Stimulated activated CD4-positive, alpha-beta T cell treated with anti-CD3 and anti-CD28 coated beads, Interleukin-2, amount 100 ng/mL, for 4 hours (primary cell): ENCODE data around the gene TAC3.
A peak's percentile ranks its signal among the peaks of the same experiment; 100 is the strongest.
"Not testable (repeated sequence)": the region's sequence is repeated elsewhere in the genome, so short reads cannot be mapped to it uniquely, and the experiment has no call there.

Experiments used
- DNase-seq: peaks from one replicate; pipeline ENCODE4 v3.0.0-alpha.2; 2020; ENCODE audit warnings: low read depth

The TAC3 gene

GRCh38 chr12:57016348-57016747, at the start of gene TAC3:
Gene TAC3, minus strand, starts transcription at chr12:57016529. Its CDS starts 732 bp downstream, at chr12:57015797.
- no peak for DNase-seq

- DNase-seq, result peak; percentile 67
Observed at GRCh38 chr12:57063991-57064685, 47.8 kb upstream of the TAC3 start.

DNA sequence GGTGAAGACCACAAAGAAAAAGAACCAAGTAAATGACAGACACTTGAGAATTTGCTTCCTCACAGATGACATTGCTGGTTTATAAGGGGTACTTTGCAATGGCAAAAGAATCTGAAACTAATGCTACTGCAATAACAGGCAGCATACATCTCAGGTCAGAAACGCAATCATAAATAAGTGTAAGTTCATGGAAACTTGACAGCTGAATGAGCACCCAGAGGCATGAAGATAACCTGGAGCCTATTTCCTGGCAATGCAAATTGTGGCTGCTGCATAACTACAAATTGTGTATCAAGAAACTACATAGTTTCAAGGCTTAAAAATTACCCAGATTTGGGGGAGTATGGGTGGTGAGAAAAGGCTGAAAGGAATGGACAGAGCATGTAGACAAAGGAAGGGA, 42.1 kb upstream of the TAC3 start:
- no peak for DNase-seq

- no peak for DNase-seq
Observed at GRCh38 chr12:57057067-57057751, 40.9 kb upstream of the TAC3 start.

DNA sequence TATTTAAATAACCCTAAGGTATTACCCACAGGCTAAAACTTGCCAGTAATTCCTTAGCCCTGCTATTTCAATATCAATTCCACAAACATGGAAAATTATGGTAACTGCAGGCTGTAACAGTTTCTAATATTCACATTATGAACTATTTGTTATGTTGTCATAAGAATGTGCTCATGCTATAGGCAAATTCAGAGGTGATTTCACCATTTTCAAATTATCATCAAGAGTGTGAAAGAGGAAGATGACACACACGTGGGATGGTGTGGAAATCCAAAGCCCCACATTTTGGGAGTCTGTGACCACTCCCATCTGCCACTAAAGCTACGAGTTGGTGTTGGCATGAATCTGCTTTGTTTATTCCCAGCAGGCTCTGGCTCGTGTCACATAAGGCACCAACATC, 39.5 kb upstream of the TAC3 start:
- DNase-seq, result no peak

DNA sequence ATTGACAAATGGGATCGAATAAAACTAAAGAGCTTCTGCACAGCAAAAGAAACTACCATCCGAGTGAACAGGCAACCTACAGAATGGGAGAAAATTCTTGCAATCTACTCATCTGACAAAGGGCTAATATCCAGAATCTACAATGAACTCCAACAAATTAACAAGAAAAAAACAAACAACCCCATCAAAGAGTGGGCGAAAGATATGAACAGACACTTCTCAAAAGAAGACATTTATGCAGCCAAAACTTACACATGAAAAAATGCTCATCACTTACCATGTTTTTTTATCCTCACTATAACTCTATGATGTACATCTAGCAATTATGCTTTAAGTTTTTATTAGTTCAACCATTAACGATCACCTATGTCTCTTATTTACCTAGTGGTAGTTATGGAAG, 37.6 kb upstream of the TAC3 start:
- not testable (repeated sequence) for DNase-seq

GRCh38 chr12:57053146-57053545, 36.8 kb upstream of the TAC3 start:
- not testable (repeated sequence) for DNase-seq

- DNase-seq, result no peak
Observed at GRCh38 chr12:57051011-57051410, 34.7 kb upstream of the TAC3 start.

GRCh38 chr12:57049890-57050289, 33.6 kb upstream of the TAC3 start, which contains the start of gene MYO1A:
Gene MYO1A, minus strand, starts transcription at chr12:57050129. Its CDS starts 1,806 bp downstream, at chr12:57048323.
- no peak for DNase-seq

GRCh38 chr12:57049119-57049446, 32.8 kb upstream of the TAC3 start:
- no peak for DNase-seq

GRCh38 chr12:57048423-57049118, 32.2 kb upstream of the TAC3 start:
- no peak for DNase-seq

DNA sequence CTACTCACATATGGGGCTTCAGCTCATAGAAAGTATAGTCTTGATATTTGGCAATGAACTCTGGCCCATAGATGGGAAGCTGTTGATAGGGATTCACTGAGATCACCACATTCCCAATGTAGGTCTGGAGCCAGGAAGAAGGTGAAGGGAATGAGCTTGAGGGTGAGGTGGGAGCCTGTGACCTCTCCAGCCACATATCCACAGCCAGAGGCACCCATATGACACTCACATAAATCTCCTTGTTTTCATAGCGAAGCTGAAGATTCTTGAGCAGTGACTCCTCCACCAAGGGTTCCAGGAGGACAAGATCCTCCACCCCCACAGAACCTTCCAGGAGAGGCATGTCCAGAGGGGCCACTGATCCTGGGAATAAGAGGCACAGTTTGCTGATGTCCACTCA, 31.7 kb upstream of the TAC3 start:
- DNase-seq, result no peak

DNA sequence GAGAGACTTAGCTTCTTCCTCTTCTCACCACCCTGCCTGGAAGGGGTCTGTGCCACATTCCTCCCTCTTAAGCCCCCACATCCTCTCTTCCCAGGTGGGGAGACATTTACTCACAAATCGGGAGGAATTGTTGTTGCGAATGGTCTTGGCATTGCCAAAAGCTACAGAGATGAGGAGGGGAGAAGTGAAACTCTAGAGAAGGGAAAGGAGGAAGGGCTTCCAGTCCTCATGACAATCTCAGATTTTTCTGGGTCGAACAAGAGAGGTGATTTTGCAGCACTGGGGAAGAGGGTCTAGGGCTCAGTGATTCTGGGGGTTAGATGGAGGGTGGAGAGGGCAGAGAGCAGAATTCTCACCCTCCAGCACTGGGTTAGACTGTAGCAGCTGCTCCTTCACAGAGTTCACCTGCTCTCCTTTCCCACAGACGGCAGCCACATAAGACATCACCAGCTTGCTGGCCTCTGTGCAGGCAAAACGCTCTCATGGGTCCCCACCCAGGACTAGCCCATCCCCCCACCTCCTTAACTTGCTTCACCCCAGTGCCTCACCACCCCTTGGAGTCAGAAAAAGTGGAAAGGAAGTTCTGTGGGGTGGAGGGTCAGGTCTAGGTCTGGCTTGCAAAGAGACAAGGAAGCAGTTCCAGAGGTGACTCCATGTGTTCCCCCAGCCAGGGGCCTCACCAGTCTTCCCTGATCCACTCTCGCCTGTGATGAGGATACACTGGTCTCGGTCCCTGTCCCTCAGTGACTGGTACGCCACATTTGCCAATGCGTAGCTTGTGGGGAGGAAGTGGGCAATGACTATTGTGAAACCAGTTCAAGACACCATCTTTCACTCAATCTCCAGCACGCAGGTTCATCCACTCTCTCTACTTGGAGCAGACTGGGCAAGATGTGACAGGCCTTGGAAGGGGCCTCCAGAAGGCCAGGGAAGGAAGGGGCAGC, 30.9 kb upstream of the TAC3 start:
- DNase-seq, result no peak

- no peak for DNase-seq
Observed at GRCh38 chr12:57046086-57046791, 29.9 kb upstream of the TAC3 start.

DNA sequence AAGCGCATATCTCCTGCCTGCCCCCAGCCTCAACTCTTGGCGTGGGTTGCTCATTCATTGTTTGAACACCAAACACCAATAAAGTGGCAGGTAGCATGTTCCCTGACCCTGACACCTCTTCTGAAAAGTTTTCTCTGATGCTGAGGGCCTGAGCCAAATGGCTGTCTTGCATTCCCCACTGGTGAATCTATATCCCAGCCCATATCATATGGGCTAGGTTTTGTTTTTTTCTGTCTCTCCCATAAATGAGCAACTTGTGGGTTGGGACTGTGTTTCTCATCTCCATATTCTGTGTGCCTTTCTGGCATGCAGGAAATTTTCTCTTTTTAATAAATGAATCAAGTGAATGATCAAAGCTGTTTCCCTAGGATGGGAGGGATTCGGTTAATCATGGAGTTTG, 28.6 kb upstream of the TAC3 start:
- DNase-seq, result no peak

- DNase-seq, result no peak
Observed at GRCh38 chr12:57044468-57044867, 28.1 kb upstream of the TAC3 start.

DNA sequence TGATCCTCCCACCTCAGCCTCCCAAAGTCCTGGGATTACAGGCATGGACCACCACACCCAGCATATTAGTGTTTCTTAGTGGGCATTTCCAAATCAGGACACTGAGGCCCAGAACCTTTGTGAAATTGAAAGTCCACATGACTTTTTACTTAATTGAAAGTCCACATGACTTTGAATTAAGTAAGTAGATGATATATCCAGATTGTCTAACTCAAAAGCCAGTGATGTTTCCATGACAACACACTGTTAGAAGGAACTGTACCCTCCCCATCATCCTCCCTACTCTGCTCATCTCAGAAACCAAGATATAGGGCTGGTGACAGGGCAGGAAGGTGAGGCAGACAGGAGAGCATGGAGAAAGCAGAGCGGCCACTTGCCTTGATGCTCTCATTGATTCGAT, 26.4 kb upstream of the TAC3 start:
- DNase-seq, result no peak

GRCh38 chr12:57040750-57041149, 24.4 kb upstream of the TAC3 start:
- no peak for DNase-seq

GRCh38 chr12:57040211-57040610, 23.9 kb upstream of the TAC3 start:
- DNase-seq, result no peak

- no peak for DNase-seq
Observed at GRCh38 chr12:57039016-57039798, 22.9 kb upstream of the TAC3 start.

DNA sequence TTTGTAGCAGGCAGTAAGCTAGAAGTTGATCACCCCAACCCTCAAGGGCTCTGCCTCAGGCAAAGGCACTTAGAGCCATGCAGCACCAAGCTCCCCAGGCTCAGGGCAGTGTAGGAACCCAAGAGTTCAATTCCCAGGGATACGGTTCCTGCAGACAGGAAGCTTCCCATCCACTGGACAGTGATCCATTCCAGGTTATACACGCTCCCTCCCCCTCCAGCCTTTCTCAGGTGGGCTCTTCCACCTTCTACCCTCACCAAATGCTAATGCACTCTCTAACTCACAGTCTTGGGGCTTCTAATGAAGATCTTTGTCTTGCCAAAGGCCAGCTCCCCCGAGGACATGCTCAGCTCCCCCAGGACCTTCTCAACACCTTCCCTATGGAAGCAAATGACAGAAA, 20.9 kb upstream of the TAC3 start:
- DNase-seq, result no peak
